Non-pigmented ciliary epithelial cell (primary cell): ENCODE results near the gene PPP3R1.

ENCODE experiments used
- DNase-seq: peaks from one replicate; pipeline ENCODE4 v3.0.0-alpha.2; 2010; ENCODE audit warnings: low read depth

Gene PPP3R1

GRCh38 chr2:68252400-68253218, at the start of gene PPP3R1:
Gene PPP3R1, minus strand, starts transcription at chr2:68252532. Its CDS starts 405 bp downstream, at chr2:68252127.
- DNase-seq: peak; percentile 74

DNA sequence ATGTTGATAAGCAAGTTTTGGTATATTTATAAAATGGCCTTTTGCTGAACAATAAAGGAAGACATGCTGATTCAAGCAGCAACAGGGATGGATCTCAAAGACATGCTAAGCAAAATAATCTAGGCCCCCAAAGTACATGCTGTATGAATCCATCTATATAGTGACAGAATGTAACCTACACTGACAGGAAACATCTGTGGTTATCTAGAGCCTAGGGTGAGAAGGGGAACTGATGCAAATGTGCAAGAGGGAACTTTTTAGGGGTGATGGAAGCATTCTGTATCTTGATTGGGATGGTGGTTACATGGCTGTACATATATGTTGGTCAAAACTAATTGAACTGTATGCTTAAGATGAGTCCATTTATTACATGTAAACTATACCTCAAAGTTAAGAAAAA, 43.2 kb upstream of the PPP3R1 start:
- DNase-seq: no peak

- DNase-seq: no peak
Measured at GRCh38 chr2:68294913-68295312, 42.6 kb upstream of the PPP3R1 start.

DNA sequence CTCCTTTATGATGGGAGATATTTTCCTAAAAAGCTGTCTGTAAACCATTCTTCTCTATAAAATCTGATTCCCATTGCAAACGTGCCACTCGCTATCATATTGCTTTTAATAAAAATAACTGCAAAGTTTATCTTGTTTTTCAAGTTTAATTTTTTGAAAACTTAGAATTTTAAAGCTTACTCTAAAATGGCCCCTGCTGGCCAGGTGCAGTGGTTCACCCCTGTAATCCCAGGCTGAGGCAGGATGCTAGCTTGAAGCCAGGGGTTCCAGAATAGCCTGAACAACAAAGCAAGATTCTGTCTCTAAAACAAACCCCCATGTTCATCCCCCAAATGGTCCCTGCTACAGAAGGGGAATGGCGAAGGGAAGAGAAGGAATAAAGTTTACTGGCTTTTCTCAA, 41.9 kb upstream of the PPP3R1 start:
- DNase-seq: no peak

DNA sequence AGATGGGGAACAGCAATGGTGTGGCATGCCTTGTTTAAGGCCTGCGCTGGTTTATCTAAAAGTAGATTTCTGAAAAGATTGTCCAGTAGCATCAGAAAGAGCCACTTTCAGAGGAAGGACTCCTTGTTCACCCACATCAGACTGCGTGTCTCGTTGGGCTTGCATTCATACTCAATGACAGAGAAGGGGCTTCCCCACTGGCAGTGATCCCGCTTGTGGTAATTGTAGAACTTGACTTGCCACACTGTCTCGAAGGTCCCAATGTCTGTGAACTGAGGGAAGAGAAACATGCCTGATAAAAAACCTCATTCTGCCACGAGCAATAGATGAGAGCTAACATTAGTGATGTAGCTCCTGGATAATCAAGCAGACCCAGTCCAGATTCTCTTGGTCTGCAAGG, 41.4 kb upstream of the PPP3R1 start:
- no peak for DNase-seq

DNA sequence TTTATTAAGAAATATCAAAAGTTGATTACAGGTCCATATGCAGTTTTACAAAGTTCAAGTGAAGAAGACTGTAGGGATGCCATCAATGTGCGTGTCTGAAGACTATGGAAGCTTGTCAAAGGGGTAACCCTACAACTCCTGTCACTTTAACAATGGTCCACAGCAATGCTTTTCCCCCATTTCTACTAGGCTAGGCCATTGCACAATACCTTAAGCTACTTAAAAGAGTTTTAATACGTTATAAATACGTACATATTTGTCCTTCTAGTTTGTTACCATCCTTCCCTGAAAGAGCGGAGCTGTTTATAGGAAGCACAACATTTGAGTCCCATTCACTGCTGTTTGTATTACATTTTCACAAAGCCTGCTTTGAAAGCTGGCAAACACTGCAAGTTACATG, 40.7 kb upstream of the PPP3R1 start:
- DNase-seq: no peak

DNA sequence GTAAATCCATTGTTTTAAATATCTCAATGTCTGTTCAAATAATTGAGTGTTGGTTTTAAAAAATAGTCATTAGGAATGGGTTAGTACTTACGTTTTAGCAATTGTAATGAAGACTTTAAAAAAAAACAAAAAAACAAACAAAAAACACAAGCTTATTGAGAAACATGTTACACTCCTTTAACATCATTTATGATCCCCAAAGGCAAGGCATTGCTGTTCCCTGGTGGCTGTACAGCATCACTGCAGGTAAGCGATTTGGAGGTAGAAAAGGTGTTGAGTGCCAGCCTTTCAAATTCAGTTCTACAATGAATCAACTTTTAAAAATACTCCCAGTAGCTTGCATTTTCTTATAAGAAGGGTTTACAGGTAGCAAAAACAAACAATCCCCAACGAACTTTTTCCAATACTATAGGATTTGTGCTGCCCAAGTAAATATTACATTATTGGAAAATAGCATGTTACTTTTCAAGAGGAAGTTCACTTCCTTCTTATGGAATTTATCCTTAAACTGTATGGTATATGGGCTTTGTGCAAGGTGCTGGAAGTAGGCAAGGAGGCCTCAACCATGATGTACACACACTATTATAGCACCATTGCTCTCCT, 39.9 kb upstream of the PPP3R1 start:
- no peak for DNase-seq

DNA sequence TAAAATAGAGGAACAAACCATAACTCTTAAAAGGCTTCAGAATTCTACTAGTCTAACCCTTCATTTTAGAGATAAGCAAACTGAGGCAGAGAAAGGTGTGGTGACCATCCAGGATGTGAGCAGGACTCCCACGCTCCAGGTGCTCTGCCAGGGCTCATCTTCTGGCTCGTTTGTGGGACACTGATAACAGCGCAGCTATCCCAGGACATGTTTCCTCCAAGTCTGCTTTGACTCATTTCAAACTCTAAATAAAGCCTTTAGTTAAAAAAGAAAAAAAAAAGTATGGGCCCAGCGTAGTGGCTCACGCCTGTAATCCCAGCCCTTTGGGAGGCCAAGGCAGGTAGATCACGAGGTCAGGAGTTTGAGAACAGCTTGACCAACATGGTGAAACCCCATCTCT, 39.0 kb upstream of the PPP3R1 start:
- DNase-seq: no peak

- no peak for DNase-seq
Measured at GRCh38 chr2:68290901-68291300, 38.6 kb upstream of the PPP3R1 start.

DNA sequence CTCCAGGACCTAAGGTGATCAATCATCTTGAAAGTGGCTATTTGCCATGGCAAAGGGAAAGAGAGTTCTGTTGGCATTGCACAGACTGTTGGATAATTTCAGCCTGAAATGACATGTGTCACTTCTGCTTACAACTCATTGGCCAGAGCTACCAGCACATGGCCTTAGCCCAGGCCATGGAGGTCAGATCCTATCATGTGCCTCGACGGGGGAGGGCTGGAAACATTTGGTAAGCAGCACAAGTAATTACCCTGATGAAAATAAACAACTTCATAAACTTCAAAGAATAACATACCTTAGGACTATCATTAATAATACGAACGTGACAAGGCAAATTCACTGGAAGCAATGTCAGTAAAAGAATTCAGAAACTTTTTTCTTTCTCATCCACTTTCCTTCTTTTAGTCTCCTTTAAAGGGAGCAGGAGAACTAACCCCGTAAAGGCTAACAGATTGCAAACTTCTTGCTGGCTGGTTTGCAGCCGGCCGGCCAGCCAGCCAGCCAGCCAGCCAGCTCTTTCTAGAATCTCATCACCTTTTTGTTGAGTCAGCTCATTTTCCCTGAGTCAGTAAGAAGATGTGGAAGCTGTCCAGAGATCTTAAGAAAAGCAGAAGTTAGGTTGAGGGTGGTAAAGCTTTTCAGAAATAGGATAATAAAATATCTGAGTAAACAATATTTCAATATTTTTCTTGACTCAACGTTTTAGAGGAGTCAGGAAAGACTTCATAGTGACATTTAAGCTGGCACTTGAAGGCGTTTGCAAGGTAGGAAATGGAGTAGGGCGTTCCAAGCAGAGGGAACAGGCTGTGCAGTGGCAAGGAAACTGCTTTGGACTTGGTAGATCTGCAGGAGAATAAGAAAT, 35.5 kb upstream of the PPP3R1 start:
- DNase-seq: no peak

DNA sequence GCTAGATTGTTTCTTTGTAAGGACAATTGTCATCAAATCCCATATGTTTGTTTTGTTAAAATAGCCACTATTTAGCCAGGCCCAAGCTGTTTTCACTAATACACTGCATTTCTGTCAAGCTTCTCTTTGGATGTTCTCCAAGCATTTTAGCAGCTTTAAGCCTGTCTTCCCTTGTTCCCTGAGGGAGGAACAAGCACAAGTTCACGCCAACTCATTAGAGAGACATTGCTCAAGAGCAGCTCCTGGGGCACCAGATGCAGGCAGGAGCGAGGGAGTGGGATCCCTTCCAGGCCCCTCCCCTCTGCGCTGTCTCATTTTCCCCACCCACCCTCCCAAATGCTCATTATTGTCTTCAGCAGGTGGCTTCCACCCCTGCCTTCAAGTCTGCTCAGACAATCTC, 32.6 kb upstream of the PPP3R1 start:
- no peak for DNase-seq

GRCh38 chr2:68283419-68283812, 31.1 kb upstream of the PPP3R1 start:
- no peak for DNase-seq

- DNase-seq: no peak
Measured at GRCh38 chr2:68282811-68283418, 30.6 kb upstream of the PPP3R1 start.

- DNase-seq: no peak
Measured at GRCh38 chr2:68280796-68281195, 28.5 kb upstream of the PPP3R1 start.

DNA sequence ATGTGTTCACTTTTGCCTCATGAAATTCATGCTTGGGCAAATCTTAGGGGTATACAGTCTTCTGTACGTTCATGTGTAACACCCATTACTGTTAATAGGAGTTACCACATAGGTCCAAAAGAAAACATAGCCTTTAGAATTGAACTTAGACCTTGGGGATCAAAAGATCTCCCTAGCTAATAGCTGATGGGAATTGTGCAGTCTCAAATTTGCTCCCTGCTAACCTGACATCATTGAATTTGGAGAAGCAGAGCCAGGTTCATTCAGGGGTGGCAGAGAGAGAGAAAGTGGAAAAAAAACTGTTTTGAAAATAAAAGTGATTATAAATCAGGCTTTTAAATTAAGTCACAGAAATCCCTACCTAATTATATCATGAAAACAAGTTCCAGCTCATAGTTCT, 28.0 kb upstream of the PPP3R1 start:
- no peak for DNase-seq

DNA sequence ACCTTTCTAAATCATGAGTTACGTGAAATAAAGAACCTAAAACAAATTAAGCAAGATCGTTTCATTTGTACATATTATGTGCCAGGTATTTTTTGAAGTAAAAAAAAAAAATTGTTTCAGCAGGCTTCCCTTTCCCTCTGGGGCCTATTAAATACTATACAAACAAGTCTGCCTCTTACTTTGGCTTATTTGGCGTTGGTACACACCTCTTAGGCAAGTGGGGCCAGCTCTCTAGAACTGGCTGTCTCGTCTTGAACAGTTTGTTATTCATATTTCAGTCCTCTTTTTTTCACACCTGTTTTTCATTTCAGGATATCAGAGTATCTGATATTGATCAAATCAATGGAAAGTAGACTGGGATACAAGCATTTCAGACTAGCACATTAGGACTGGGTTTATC, 27.4 kb upstream of the PPP3R1 start:
- no peak for DNase-seq

- DNase-seq: no peak
Measured at GRCh38 chr2:68278169-68278568, 25.8 kb upstream of the PPP3R1 start.

- no peak for DNase-seq
Measured at GRCh38 chr2:68274022-68274421, 21.7 kb upstream of the PPP3R1 start.

DNA sequence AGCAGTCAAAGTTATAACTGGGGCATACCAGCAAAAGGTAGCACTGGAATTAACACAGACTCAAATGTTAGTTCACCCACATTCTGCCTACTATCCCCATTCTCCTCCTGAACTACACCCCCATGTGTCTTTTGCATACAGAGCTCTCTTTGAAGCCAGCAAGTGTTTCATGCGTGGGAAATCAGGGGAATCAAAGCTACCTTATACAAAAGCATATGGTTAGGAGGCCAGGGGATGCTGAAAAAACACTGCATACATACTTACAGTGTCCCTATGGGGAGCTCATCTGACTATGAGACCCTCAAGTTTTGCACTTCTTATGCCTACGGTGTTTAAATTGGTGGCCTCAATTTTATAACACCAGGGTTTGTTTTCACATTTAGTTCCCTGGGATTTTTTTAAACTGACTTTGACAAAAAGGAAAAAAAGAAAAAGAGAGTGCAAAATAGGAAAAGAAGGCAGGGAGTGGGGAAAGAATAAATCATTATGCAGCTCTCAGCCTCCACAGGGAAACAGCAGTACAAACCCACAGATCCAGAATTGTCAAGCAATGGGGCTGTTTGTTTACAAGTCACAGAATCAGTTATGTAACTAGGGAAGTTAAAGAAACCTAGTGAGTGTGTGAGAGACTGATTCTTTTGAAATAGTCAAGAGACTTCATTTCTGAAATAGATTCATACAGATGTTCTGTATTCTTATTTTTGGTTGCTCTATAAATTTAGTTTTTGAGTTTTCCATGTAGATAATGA, 20.1 kb upstream of the PPP3R1 start:
- no peak for DNase-seq

GRCh38 chr2:68266655-68267054, 14.3 kb upstream of the PPP3R1 start:
- no peak for DNase-seq

DNA sequence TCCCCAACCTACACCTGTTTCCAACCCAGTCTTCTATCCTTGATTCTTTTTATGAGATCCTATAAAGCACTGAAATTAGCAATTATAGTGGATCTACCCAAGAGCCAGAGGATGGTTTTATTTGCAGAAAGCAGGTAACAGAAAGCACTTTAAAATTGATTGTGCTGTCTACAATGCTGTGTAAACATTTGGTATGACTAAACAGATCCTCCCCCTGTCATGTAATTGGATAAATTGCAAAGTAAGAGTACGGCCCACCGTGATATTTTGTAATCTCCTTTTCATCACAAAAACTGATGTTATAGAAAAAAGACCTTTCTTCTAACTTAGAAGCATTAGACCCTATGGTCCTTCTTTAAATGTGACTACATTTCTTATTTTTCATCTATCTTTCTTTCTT, 11.3 kb upstream of the PPP3R1 start:
- DNase-seq: no peak

DNA sequence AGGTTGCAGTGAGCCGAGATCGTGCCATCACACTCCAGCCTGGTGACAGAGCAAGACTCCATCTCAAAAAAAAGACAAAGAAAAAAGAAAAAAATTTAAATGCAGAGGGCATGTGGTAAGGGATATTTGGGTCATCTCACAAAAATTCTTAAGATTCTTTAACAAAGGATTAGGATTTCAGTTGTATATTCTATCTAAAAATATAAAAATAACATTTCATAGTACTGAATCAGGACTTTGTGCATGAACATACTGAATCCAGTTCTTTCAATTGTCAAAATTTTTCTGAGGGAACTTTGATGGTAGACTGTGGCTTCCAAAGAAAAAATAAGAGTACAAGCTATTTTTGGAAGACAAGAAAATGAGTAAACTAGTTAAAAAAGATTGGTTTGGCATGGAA, 6.5 kb upstream of the PPP3R1 start:
- no peak for DNase-seq
